HepG2 (cell line): ENCODE data around the gene RGCC.

ENCODE experiments used
- CBFB ChIP-seq: sonication (generic); formaldehyde crosslinking; IDR thresholded peaks from 2 replicates; pipeline ENCODE4 v1.4.0; 2020; ENCODE audit warnings: missing genetic modification reagents
- CENPX ChIP-seq: sonication (generic); formaldehyde crosslinking; IDR thresholded peaks from 2 replicates; pipeline ENCODE4 v1.9.0; 2021; ENCODE audit warnings: mild to moderate bottlenecking, missing genetic modification reagents, moderate library complexity
- CTCF ChIP-seq: sonication (generic); formaldehyde crosslinking; IDR thresholded peaks from 2 replicates; pipeline ENCODE4 v1.5.0; 2020; ENCODE audit warnings: mild to moderate bottlenecking, missing genetic modification reagents, moderate library complexity
- ETS1 ChIP-seq: sonication (generic); formaldehyde crosslinking; IDR thresholded peaks from 2 replicates; pipeline ENCODE4 v1.4.0; 2020; ENCODE audit warnings: missing genetic modification reagents
- FOXJ3 ChIP-seq: sonication (generic); formaldehyde crosslinking; IDR thresholded peaks from 2 replicates; pipeline ENCODE4 v1.4.0; 2020; ENCODE audit warnings: missing genetic modification reagents, mild to moderate bottlenecking, borderline replicate concordance
- HDAC2 ChIP-seq: sonication (generic); formaldehyde crosslinking; IDR thresholded peaks from 2 replicates; pipeline ENCODE4 v1.4.0; 2020; ENCODE audit warnings: missing genetic modification reagents
- MEIS2 ChIP-seq: sonication (generic); formaldehyde crosslinking; IDR thresholded peaks from 2 replicates; pipeline ENCODE4 v1.9.0; 2021; ENCODE audit warnings: mild to moderate bottlenecking, missing genetic modification reagents
- SP4 ChIP-seq: sonication (generic); formaldehyde crosslinking; IDR thresholded peaks from 2 replicates; pipeline ENCODE4 v1.8.1; 2023; ENCODE audit warnings: mild to moderate bottlenecking, missing genetic modification reagents
- ZNF24 ChIP-seq: fragments of 450-650 bp; IDR thresholded peaks from 2 replicates; pipeline ENCODE4 v1.6.1; 2017; ENCODE audit warnings: antibody characterized with exemption, mild to moderate bottlenecking
- ZNF597 ChIP-seq: sonication (generic); formaldehyde crosslinking; IDR thresholded peaks from 2 replicates; pipeline ENCODE4 v1.5.0; 2020; ENCODE audit warnings: missing genetic modification reagents

- TF ChIP-seq MEIS2 (CRISPR knock-in tag), result no peak
- no peak for TF ChIP-seq SP4
- TF ChIP-seq ZNF597 (CRISPR knock-in tag), result no peak
- TF ChIP-seq CBFB, result no peak
- no peak for TF ChIP-seq ETS1 (CRISPR knock-in tag)
- no peak for TF ChIP-seq FOXJ3 (CRISPR knock-in tag)
- TF ChIP-seq CTCF (CRISPR knock-in tag), result no peak
- TF ChIP-seq CENPX, result no peak
- no peak for TF ChIP-seq ZNF24
- TF ChIP-seq HDAC2 (CRISPR knock-in tag), result no peak
Measured at GRCh38 chr13:41458187-41458760, 924 bp downstream of the RGCC start.
